GM18498 (cell line): Measurements from ENCODE around the gene SLC25A30.
"Not testable (repeated sequence)": the region's sequence is repeated elsewhere in the genome, so short reads cannot be mapped to it uniquely, and the experiment has no call there.

Experiments used
- ATAC-seq: cut with Tn5 transposase; IDR thresholded peaks from one replicate; pipeline ENCODE4 v1.9.1; 2021; ENCODE audit warnings: mild to moderate bottlenecking, moderate library complexity; ENCODE audit not compliant: unreplicated experiment

Gene SLC25A30

GRCh38 chr13:45393941-45394570 lies 24.1 kb downstream of the SLC25A30 start:
- no peak for ATAC-seq

DNA sequence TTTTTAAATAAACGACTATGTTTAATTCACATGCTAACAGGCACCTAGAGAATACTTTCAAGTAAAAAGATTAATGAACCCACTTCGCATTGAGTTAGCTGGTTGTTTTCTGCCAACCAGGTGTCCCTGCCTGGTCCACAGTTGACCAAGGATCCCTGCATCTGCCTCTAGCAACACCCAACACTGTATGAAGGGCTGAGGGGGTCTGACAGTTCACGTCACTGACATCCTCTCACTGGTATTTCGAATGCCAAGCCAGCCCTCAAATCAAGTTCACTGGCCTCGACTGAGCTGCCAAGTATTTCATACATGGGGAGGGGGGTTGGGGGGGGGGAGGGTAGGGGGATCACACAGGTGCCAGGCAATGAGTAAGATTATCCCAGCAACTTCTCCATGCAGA lies 25.4 kb downstream of the SLC25A30 start:
- ATAC-seq, result no peak

DNA sequence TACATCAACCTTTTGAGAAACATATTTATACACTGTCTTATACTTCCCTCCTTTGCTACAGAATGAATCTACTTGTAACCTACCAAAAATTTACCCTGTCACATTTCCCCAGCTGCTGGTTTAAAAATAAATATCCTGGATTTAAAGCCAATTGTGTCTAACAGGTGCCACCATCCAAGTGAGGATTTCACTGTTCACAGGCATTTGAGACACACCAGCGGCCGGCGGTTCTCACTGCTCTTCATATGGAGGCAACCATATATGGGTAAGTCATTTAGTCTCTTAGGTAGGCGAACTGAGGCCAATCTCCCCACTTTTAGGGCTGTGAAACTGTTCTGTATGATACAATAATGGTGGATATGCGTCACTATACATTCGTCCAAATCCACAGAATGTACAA lies 26.2 kb downstream of the SLC25A30 start:
- no peak for ATAC-seq

DNA sequence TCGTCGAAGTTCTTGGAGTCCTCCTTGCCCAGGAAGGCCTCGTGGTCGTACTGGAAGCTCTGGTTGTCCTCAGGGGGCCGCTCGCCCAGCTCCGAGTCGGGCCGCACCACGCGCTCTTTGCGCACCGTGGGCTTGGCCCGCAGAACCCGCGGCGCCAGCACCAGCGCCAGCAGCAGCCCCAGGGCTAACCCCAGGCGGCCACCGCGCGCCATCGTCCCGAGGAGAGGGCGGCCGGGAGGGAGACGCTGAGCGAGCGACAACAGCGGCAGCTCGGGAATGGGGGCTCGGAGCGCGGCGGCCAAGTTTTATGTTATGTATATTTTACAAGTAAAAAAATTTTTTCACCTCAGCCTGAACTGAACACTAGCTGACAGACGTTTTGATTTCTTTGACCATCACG lies 27.0 kb downstream of the SLC25A30 start:
- ATAC-seq, result not testable (repeated sequence)

GRCh38 chr13:45390348-45390747 lies 27.8 kb downstream of the SLC25A30 start:
- not testable (repeated sequence) for ATAC-seq

GRCh38 chr13:45388664-45389063 lies 29.5 kb downstream of the SLC25A30 start:
- no peak for ATAC-seq

GRCh38 chr13:45386892-45387575 lies 31.1 kb downstream of the SLC25A30 start:
- ATAC-seq, result not testable (repeated sequence)

DNA sequence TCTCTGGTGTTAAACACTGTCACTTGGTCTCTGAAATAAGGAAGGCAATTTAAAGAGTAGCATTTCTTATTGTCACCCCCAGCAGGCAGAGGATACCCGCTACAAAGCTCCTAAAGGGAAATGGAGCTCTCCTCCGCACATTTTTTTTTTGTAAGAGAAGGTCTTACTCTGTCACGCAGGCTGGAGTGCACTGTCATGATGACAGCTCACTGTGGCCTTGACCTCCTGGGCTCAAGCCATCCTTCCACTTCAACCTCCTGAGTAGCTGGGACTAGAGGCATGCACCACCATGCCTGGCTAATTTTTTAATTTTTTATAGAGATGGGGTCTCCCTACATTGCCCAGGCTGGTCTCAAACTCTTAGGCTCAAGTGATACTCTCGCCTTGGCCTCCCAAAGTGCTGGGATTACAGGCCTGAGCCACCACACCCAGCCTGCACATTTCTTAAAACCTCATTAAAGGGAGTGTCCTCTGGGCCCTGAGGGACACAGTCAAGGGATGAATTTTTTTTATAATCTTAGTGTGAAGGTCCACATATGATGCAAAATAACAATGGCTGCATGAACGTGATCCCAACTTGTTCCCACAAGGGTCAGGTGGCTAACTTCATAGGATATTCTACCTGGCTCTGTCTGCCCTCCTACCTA lies 32.1 kb downstream of the SLC25A30 start:
- ATAC-seq, result no peak

DNA sequence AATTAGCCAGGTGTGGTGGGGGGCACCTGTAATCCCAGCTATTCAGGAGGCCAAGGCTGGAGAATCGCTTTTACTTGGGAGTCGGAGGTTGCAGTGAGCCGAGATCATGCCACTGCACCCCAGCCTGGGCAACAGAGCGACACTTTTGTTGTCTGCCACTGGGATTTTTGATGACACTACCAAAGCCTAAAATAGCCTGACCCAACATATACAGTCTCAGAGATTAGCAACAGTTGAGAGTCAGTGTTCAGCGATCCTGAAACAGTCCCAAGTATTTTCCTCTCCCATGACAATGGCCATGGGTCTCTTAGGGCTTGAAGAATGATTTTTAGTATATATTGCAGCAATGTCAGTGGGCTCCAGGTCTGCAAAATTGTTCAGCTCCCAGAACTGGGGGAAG lies 32.9 kb downstream of the SLC25A30 start:
- ATAC-seq, result no peak

GRCh38 chr13:45384474-45385174 lies 33.5 kb downstream of the SLC25A30 start:
- ATAC-seq, result no peak

GRCh38 chr13:45382739-45383138 lies 35.4 kb downstream of the SLC25A30 start:
- ATAC-seq, result not testable (repeated sequence)

- no peak for ATAC-seq
These were observed 37.0 kb downstream of the SLC25A30 start for GRCh38 chr13:45381196-45381595.

- ATAC-seq, result not testable (repeated sequence)
These were observed 37.5 kb downstream of the SLC25A30 start for GRCh38 chr13:45380708-45381107.

- ATAC-seq, result not testable (repeated sequence)
These were observed 38.7 kb downstream of the SLC25A30 start for GRCh38 chr13:45379516-45379915.

- ATAC-seq, result not testable (repeated sequence)
These were observed 39.4 kb downstream of the SLC25A30 start for GRCh38 chr13:45378786-45379185.

- not testable (repeated sequence) for ATAC-seq
These were observed 40.9 kb downstream of the SLC25A30 start for GRCh38 chr13:45377314-45377713.

DNA sequence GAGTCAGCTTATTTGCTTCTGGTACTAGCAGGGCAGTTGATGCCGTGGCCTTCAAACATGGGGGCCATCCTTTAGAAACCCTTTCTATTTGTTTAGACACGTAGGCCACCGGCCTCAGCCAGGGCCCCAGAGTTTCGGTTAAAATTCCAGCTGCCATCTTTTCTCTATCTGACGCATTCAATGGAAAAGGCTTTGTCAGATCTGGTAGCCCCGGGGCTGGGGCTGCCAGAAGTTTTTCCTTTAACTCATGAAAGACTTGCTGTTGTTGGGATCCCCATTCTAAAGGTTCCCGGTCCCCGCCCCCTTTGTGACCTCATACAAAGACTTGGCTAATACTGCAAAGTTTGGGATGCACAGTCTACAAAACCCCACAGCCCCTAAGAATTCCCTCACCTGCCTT lies 41.5 kb downstream of the SLC25A30 start:
- ATAC-seq, result not testable (repeated sequence)

- no peak for ATAC-seq
These were observed 43.3 kb downstream of the SLC25A30 start for GRCh38 chr13:45374917-45375316.

- no peak for ATAC-seq
These were observed 45.0 kb downstream of the SLC25A30 start for GRCh38 chr13:45373162-45373547.

GRCh38 chr13:45372189-45373161 lies 45.7 kb downstream of the SLC25A30 start:
- no peak for ATAC-seq
